ENCODE data around the gene MMP24OS.

The MMP24OS gene

DNA sequence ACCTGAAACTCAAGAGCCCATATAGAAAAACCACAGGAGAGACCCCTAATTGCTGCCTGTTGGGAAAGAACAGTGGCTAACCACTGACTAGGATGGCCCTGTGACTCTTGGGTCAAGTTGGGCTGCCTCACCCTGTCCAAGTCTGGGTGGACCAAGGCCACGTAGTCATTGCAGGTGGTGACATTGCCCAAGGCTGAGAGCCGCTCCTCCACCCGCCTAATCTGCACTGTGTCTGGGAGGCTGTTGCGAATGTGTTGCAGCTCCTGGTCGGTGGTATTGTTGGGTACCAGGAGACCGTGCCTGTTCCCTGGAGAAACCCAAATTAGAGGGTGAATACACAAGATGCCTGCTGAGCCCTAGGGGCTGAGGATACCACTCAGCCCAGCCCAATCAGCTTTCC lies 2.6 kb upstream of the MMP24OS start:
- H3K4me1 ChIP-seq (ENCODE audit: control insufficient read depth, insufficient read depth, low read length): peaks cover 12% of the 10 kb centered on the region
- H3K9ac ChIP-seq (ENCODE audit: low read depth, low read length): no peak overlapping the region
- H3K36me3 ChIP-seq (ENCODE audit: control insufficient read depth, insufficient read depth, low read length): peaks cover 44% of the 10 kb centered on the region
- H3K27ac ChIP-seq (ENCODE audit: low read depth, low read length): no peak overlapping the region
- no peaks in the 10 kb centered on the region for H3K9me3 ChIP-seq (ENCODE audit: control insufficient read depth, insufficient read depth, low read length)
- H3K4me3 ChIP-seq (ENCODE audit: low read depth, low read length): no peak overlapping the region
- H3K27me3 ChIP-seq (ENCODE audit: control insufficient read depth, insufficient read depth, low read length): no peaks in the 10 kb centered on the region

GRCh38 chr20:35279533-35280174 lies 1.7 kb upstream of the MMP24OS start:
- Histone ChIP-seq H3K4me1 (ENCODE audit: control insufficient read depth, insufficient read depth, low read length) (peaks cover 12% of the 10 kb centered on the region), H3K9ac (ENCODE audit: low read depth, low read length) (no peak overlapping the region), H3K36me3 (ENCODE audit: control insufficient read depth, insufficient read depth, low read length) (peaks cover 44% of the 10 kb centered on the region), H3K27me3 (ENCODE audit: control insufficient read depth, insufficient read depth, low read length) (no peaks in the 10 kb centered on the region), H3K4me3 (ENCODE audit: low read depth, low read length) (no peak overlapping the region), H3K27ac (ENCODE audit: low read depth, low read length) (no peak overlapping the region), H3K9me3 (ENCODE audit: control insufficient read depth, insufficient read depth, low read length) (no peaks in the 10 kb centered on the region)

- peaks cover 12% of the 10 kb centered on the region for H3K4me1 ChIP-seq (ENCODE audit: control insufficient read depth, insufficient read depth, low read length)
- no peak overlapping the region for H3K4me3 ChIP-seq (ENCODE audit: low read depth, low read length)
- H3K36me3 ChIP-seq (ENCODE audit: control insufficient read depth, insufficient read depth, low read length): peaks cover 44% of the 10 kb centered on the region
- no peak overlapping the region for H3K9ac ChIP-seq (ENCODE audit: low read depth, low read length)
- no peaks in the 10 kb centered on the region for H3K27me3 ChIP-seq (ENCODE audit: control insufficient read depth, insufficient read depth, low read length)
- H3K9me3 ChIP-seq (ENCODE audit: control insufficient read depth, insufficient read depth, low read length): no peaks in the 10 kb centered on the region
- H3K27ac ChIP-seq (ENCODE audit: low read depth, low read length): peak overlapping the region; percentile 93
These were observed 1.1 kb upstream of the MMP24OS start for GRCh38 chr20:35279040-35279439.

- Histone ChIP-seq H3K4me3 (ENCODE audit: low read depth, low read length) (peak overlapping the region; percentile 72), H3K27me3 (ENCODE audit: control insufficient read depth, insufficient read depth, low read length) (no peaks in the 10 kb centered on the region), H3K36me3 (ENCODE audit: control insufficient read depth, insufficient read depth, low read length) (peaks cover 40% of the 10 kb centered on the region), H3K9ac (ENCODE audit: low read depth, low read length) (peak overlapping the region; percentile 69), H3K27ac (ENCODE audit: low read depth, low read length) (peak overlapping the region; percentile 93), H3K4me1 (ENCODE audit: control insufficient read depth, insufficient read depth, low read length) (peaks cover 7% of the 10 kb centered on the region), H3K9me3 (ENCODE audit: control insufficient read depth, insufficient read depth, low read length) (no peaks in the 10 kb centered on the region)
These were observed 795 bp downstream of the MMP24OS start for GRCh38 chr20:35277127-35277526.

DNA sequence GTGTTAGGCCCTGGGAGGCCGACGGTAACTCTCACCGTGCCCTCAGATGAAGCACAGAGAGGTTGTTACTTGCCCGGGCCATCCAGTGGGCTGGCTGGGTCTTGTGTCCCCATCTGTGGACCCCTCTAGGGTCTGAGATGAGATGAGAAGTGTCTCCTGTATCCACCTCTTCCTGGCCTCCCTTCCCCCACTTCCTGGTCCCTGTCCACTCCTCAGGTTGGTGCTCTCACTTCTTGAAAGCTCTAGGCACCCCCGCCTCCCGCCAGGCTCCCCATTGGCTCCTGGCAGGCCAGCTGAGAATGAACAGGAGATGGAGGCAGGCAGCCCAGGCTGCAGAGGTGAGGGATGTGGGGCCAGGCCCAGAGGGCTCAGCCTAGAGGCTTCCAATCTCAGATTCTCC lies 1.5 kb downstream of the MMP24OS start:
- Histone ChIP-seq H3K4me1 (ENCODE audit: control insufficient read depth, insufficient read depth, low read length) (peaks cover 7% of the 10 kb centered on the region), H3K4me3 (ENCODE audit: low read depth, low read length) (0 out of 2 replicates have a peak overlapping the region, but pooled peaks have one; percentile 72), H3K27ac (ENCODE audit: low read depth, low read length) (no peak overlapping the region), H3K36me3 (ENCODE audit: control insufficient read depth, insufficient read depth, low read length) (peaks cover 41% of the 10 kb centered on the region), H3K9me3 (ENCODE audit: control insufficient read depth, insufficient read depth, low read length) (no peaks in the 10 kb centered on the region), H3K9ac (ENCODE audit: low read depth, low read length) (no peak overlapping the region), H3K27me3 (ENCODE audit: control insufficient read depth, insufficient read depth, low read length) (no peaks in the 10 kb centered on the region)

- no peaks in the 10 kb centered on the region for H3K27me3 ChIP-seq (ENCODE audit: control insufficient read depth, insufficient read depth, low read length)
- H3K9me3 ChIP-seq (ENCODE audit: control insufficient read depth, insufficient read depth, low read length): no peaks in the 10 kb centered on the region
- no peak overlapping the region for H3K27ac ChIP-seq (ENCODE audit: low read depth, low read length)
- H3K4me1 ChIP-seq (ENCODE audit: control insufficient read depth, insufficient read depth, low read length): peaks cover 7% of the 10 kb centered on the region
- no peak overlapping the region for H3K9ac ChIP-seq (ENCODE audit: low read depth, low read length)
- H3K4me3 ChIP-seq (ENCODE audit: low read depth, low read length): no peak overlapping the region
- peaks cover 42% of the 10 kb centered on the region for H3K36me3 ChIP-seq (ENCODE audit: control insufficient read depth, insufficient read depth, low read length)
These were observed 2.1 kb downstream of the MMP24OS start for GRCh38 chr20:35275741-35276251.

- Histone ChIP-seq H3K36me3 (ENCODE audit: control insufficient read depth, insufficient read depth, low read length) (peaks cover 38% of the 10 kb centered on the region), H3K9me3 (ENCODE audit: control insufficient read depth, insufficient read depth, low read length) (no peaks in the 10 kb centered on the region), H3K27me3 (ENCODE audit: control insufficient read depth, insufficient read depth, low read length) (no peaks in the 10 kb centered on the region), H3K4me1 (ENCODE audit: control insufficient read depth, insufficient read depth, low read length) (peaks cover 10% of the 10 kb centered on the region), H3K27ac (ENCODE audit: low read depth, low read length) (no peak overlapping the region), H3K4me3 (ENCODE audit: low read depth, low read length) (no peak overlapping the region), H3K9ac (ENCODE audit: low read depth, low read length) (no peak overlapping the region)
These were observed 3.5 kb downstream of the MMP24OS start for GRCh38 chr20:35274172-35275092.

GRCh38 chr20:35273449-35274171 lies 4.3 kb downstream of the MMP24OS start:
- Histone ChIP-seq H3K36me3 (ENCODE audit: control insufficient read depth, insufficient read depth, low read length) (peaks cover 30% of the 10 kb centered on the region), H3K9ac (ENCODE audit: low read depth, low read length) (no peak overlapping the region), H3K4me3 (ENCODE audit: low read depth, low read length) (no peak overlapping the region), H3K27me3 (ENCODE audit: control insufficient read depth, insufficient read depth, low read length) (no peaks in the 10 kb centered on the region), H3K9me3 (ENCODE audit: control insufficient read depth, insufficient read depth, low read length) (no peaks in the 10 kb centered on the region), H3K4me1 (ENCODE audit: control insufficient read depth, insufficient read depth, low read length) (peaks cover 14% of the 10 kb centered on the region), H3K27ac (ENCODE audit: low read depth, low read length) (no peak overlapping the region)

GRCh38 chr20:35271904-35272303 lies 6.0 kb downstream of the MMP24OS start:
- Histone ChIP-seq H3K9ac (ENCODE audit: low read depth, low read length) (no peak overlapping the region), H3K27me3 (ENCODE audit: control insufficient read depth, insufficient read depth, low read length) (no peaks in the 10 kb centered on the region), H3K4me3 (ENCODE audit: low read depth, low read length) (no peak overlapping the region), H3K9me3 (ENCODE audit: control insufficient read depth, insufficient read depth, low read length) (no peaks in the 10 kb centered on the region), H3K4me1 (ENCODE audit: control insufficient read depth, insufficient read depth, low read length) (peaks cover 10% of the 10 kb centered on the region), H3K27ac (ENCODE audit: low read depth, low read length) (no peak overlapping the region), H3K36me3 (ENCODE audit: control insufficient read depth, insufficient read depth, low read length) (peaks cover 32% of the 10 kb centered on the region)

- Histone ChIP-seq H3K4me1 (ENCODE audit: control insufficient read depth, insufficient read depth, low read length) (peaks cover 8% of the 10 kb centered on the region), H3K36me3 (ENCODE audit: control insufficient read depth, insufficient read depth, low read length) (peaks cover 32% of the 10 kb centered on the region), H3K9me3 (ENCODE audit: control insufficient read depth, insufficient read depth, low read length) (no peaks in the 10 kb centered on the region), H3K27me3 (ENCODE audit: control insufficient read depth, insufficient read depth, low read length) (no peaks in the 10 kb centered on the region), H3K27ac (ENCODE audit: low read depth, low read length) (no peak overlapping the region), H3K9ac (ENCODE audit: low read depth, low read length) (no peak overlapping the region), H3K4me3 (ENCODE audit: low read depth, low read length) (no peak overlapping the region)
These were observed 6.6 kb downstream of the MMP24OS start for GRCh38 chr20:35271073-35271882.

All from HUES48 (cell line).